IPS-NIHi7 (cell line): ENCODE results near the gene AHI1.

Source experiments
- DNase-seq: peaks from one replicate; pipeline ENCODE4 v3.0.0; 2012; ENCODE audit warnings: mixed read lengths; ENCODE audit errors: extremely low spot score

The AHI1 gene

DNA sequence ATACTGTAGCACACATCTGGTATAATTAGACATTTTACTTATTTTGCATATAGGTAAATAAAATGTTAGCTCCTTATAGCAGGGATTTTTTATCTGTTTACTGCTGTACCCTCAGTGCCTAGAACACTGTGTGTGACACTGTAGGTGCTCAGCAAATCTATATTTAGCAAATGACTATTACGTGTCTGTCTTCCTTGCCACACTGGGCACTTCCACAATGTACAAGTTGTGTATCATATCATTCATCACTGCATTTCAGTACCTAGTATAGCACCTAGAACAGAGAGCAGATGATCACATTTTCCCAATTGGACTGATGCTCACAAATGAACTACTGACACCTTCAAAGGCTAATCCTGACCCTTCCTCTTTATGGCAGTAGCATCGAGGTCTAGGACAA is 200.8 kb downstream of the AHI1 start:
- no peak for DNase-seq

DNA sequence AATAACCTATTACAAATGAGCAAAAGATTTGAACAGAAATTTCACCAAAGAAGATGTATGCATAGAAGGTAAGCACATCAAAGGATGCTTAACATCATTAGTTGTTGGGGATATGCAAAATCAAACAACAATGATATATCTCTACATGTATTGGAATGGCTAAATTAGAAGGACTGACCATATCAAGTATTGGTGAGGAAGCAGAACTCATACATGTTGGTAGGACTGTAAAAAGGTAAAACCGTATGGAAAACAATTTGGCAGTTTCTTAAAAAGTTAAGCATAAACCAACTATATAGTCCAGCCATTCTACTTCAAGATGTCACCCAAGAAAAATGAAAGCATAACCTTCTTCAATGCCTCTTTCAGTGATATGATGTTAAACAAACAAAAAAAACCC is 202.5 kb downstream of the AHI1 start:
- no peak for DNase-seq

DNA sequence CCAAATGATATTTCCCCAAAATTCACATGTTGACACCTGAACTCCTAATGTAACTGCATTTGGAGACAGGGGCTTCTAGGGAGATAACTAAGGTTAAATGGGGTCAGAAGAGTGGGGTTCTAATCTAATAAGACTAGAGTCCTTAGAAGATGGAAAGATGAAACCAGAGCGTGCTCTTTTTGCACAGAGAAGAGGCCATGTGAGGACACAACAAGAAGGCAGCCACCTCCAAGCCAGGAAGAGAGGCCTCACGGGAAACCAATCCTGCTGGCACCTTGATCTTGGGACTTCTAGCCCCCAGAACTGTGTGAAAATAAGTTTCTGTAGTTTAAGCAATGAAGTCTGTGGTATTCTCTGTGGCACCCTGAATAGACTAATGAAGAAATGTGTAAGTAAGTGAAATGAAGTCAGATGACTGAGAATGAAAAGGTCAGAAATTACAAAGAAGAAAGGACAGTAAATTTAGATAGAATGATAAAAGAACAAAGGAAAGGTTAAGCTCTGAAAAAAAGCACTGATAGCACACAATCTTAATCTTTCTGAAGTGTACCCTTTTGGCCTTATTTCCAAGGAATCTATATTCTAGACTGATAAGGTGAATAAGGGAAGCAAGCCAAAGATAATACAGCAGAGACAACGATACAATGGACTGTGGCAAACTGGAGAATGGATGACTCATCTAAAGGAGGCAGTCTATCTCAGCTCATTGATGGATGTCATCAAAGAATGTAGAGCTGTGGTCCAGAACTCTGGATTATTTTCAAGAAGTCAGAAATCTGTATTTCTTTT is 206.1 kb downstream of the AHI1 start:
- no peak for DNase-seq

DNA sequence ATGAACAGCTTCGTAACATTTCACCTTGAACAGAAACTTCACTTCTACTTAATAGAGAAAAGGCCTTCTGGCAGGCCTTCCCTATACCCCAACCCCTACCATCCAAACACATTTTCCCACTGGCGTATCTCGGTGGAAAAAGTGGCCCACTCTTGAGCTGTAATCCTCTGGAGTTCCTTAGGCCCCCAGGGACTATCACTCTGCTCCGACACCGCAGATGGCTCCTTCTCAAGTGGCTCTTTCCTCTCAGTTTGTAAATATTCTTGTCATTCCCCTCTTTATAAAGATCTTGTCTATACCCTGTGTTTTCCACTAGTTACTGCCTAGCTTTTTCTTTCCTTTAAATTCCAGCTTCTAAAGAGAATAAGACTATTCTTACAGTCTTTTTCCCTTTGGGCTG is 207.7 kb downstream of the AHI1 start:
- no peak for DNase-seq

DNA sequence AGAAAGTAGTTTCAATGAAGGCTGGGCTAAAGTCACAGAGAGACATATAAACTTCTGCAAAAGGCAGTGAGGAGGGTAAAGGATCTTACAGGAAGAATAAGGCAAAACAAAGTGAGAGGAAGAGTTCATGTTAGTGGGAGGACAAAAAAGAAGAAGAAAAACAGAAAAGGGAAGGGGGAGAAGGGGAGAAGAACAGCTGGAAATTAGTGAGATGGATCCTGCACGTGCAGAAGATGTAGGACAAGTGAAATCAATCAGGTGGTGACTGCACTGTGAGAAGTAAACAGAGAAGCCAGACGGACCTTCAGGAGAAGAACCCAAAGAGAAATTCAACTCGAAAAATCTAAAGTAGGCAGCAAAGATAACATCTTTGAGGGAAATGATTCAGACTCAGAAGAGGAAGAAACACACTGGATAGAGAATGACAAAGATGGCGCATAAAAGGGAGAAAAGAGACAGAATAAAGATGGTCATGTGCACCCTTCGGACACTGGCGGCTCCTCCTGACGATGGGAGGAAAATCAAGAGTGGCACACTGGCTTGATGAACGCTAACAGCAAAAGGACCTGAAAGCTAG is 210.5 kb downstream of the AHI1 start:
- DNase-seq, result no peak

DNA sequence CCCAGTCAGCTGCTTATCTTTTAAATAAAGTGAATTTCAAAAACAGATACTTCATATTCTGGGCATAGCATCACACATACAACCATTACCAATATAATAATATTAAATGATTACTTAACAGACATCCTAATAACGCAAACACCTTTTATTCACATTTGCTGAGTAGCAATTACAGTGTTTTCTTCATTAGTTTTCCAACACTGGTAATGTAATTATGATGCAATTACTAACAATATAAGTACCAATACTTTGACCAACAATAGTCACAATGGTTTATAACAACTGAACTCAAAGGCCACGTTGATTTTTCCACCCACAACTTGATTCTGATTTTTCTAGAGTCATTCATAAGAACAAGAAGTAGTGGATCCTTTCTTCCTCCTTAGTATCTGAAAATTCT is 212.4 kb downstream of the AHI1 start:
- no peak for DNase-seq

DNA sequence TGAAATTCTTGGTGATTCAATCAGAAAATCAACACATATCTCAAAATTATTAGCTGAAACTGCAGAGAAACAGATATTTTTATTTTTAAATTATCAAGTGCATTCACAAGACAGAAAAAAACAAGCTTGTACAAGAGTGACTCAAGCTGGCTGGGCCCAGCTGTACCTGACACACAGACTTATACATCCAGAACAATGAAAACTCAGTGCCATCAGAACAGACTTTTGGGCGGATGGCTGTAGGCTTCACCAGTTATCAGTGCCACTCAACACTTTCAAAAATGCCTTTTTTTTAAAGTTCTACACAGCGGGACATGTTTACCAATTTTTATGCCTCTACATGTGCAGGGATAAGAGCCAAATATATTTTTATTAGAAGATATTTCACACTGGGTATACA is 213.6 kb downstream of the AHI1 start:
- DNase-seq, result no peak

DNA sequence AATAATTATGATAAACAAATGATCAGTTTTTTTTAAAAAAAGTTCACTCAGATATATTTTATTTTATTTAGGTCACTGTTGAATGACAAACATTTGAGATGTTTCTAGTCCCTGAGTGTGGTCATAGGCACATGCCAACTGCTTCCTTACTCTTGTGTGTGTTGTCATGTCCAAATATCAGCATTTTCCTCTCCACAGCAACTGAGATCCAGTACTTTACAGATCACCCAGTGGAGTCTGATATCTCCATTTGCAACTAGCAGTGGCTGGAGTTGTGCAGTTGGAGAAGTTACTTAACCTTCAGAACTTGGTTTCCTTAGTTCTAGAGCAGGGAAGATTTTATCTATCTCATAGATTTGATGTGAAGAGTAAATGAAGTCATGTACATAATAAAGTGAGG is 215.1 kb downstream of the AHI1 start:
- DNase-seq, result no peak

DNA sequence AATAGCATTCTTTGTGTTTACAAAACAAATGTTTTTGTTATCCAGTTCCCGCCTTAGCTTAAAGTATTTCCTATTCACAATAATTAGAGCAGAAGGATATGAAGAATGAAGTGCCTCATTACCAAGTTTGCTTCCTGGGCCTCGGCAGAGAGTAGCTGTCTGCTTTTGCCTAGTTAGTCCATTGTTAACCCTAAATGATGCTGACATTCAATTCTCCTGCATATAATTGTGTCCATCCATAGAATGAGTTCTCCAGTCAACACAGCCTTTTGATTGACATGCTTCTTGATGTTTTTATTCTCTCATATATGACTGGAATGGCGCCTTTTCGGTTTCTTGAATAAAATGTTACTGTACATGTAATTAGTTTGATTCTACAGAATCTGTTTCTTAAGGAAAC is 215.6 kb downstream of the AHI1 start:
- DNase-seq, result no peak

DNA sequence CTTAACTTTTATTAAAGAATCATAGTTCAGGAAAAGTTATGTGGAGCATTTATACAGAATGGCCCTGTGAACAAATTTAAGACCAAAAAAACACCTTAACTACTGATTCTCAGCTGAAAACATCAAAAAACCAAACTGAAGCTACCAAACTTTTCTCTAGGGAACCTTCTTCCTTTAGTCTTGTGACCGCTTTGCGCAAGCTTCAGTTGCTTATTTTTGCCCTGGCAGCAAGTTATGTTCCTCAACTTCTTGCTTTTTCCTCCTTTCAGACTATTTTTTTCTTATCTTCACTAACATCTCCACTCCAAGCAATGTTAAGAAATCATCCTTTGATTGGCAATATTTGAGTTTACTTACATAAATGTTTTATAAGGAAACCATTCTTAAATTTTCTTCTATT is 216.3 kb downstream of the AHI1 start:
- DNase-seq, result no peak

DNA sequence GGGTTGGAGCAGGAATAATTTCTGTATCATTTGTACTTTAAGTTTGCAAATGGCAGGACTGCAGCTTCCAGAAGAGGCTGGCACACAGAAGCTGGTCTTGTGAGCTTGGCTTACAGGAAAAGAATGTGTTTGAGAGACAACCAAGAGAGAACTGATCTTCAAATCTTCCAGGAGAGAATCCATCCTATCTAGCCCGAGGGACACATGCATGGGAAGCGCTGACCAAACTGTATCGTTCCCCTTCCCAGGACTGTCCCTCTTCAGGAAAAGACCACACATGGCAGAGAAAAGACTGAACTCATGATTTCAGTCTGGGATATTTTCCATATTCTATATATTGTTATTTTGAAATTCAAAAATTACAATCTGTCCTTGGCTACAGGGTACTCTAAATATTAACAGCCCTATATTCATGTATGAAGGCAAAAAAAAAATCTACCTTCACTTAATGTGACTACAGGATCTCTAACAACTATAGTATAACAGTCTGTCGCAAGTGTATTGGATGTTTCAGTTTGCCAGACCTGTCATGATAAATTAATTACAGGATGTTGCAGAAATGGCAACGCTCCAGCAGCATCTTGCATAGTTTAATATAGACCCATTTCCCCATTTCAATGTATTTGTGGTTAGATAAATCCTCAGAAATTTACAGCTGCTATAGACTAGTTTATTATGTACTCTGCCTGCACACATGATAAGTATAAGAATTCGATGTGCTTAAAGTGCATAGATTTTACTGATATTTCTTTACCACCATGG is 217.0 kb downstream of the AHI1 start:
- DNase-seq, result no peak

DNA sequence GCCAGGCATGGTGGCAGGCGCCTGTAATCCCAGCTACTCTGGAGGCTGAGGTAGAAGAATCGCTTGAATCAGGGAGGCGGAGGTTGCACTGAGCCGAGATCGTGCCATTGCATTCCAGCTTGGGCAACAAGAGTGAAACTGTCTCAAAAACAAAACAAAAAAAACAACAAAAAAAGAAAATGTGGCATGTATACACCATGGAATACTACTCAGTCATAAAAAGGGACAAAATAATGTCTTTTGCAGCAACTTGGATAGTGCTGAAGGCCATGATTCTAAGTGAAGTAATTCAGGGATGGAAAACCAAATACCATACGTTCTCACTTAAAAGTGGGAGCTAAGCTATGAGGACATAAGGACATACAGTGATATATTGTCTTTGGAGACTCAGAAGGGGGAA is 220.1 kb downstream of the AHI1 start:
- DNase-seq, result no peak

DNA sequence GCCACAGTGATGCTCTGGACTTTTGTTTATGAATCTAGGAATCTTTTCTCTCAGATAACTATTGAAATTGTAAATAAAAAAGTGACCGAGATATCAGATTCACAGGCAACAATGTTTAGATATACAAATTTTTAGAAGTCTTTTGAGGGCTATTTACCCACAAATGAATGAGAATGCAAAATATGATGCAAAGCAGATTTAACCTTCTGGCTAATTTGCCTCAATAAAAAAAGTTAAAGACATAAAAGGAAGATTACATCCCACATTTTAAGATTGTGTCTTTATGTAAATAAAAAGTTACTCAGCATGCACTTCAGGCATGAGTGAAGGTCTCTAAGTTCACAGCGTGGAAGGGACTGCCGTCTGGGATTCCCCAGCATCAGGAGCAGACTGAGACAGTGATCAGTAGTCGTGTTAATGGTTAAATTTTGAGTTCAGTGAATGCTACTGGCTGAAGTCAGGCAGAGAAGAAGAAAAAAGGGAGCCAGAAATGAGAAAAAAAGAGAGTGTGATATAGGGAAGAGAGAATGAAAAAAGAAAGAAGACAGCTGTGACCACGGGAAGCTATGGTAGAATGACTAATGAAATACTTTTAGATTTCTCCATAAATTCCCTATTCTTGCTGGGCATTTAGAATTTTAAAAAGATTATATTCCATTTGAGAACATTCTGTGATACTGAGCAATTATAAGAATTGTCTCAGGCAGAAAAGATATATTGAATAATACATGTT is 222.8 kb downstream of the AHI1 start:
- no peak for DNase-seq

DNA sequence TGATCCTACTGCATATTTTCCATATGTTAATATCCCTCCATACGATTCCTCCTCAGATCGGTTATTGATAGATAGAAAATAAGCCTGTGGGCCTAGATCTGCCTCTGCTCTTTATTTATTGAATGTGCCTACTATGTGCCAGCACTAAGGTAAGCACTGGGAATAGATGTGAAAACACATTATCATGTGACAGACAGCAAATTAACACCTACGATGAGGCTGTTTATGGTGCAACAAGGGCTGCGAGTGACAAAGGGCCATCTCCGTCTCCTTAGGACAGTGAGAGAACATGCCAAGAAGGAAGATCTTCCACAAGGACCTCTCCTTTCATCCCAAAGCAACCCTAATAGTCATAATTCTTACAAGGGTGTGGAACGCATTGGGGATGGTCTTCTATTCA is 225.9 kb downstream of the AHI1 start:
- no peak for DNase-seq

DNA sequence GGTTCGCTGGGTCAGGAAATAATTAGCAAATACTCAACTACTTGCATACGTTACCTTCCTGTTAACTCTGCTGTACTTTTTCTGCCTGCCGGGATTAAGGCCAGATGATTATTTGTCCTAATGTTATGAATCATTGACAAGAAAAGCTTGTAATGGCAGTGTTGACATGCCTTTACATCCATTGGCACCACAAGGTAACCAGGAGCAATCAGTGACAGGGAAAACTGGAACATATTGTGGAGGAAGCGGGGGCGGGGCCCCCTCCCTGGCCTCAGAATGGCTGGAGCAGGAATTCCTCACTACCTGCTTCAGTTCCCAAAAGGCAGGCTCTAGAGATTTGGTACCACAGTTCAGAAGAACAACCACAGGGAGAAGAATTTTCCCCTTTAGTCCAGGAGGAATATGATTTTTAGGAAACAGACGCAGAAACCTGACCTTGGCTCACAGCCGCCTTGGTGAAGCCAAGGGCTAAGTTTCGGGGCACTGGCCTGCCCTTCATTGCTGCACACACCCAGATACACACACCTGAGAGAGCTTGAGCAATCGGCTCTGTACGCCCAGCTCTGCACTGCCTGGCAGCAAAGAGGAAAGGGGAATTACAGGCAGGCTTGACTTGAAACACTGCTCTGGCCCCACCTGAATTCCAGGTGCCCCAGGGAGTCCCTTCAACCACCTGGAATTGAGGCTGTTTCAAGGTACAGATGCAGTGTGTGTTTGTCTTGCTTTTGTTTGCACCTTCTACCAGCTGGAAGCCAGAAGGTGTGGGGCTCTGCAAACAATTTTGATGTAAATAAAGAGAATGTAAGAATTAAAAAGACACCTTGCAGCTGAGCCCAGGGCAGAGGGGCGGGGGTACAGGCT is 226.6 kb downstream of the AHI1 start:
- peak; percentile 76 for DNase-seq

DNA sequence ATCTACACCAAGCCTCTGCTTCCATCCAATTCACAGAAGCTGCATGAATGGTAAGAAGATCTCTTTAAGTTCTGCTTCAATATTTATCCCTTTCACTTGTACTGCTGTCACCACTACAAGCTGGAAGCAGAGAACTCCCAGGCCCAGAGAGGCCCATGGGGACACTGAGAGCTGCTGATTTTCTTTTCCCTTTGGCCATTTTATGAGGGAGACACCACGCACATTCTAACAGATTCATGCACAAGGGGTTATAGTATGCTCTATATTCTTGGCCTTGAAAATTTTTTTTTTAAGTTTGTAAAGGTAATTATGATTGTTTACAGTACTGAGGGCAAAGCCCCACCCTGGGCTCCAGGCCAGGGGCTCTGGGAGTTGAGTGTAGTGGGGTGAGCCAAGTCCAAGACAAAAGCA is 228.1 kb downstream of the AHI1 start:
- DNase-seq, result no peak

DNA sequence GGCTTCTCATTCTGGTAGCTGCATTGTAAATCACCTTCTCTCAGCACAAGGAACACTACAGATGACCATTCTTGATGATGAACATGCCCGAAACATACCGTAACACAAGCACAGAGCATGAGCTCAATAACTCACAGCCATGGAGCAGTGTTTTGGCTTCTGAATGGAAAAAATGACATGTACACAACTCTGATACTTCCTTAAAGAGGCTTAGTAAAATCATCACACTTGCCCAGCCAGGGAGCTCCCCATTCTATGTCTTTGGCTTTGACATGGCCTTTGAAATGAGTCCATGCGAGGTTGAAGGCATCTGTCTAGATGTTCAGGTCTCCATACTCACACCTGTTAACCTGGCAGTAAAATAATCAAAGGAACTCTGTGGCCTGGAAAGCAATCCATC is 228.8 kb downstream of the AHI1 start:
- no peak for DNase-seq

DNA sequence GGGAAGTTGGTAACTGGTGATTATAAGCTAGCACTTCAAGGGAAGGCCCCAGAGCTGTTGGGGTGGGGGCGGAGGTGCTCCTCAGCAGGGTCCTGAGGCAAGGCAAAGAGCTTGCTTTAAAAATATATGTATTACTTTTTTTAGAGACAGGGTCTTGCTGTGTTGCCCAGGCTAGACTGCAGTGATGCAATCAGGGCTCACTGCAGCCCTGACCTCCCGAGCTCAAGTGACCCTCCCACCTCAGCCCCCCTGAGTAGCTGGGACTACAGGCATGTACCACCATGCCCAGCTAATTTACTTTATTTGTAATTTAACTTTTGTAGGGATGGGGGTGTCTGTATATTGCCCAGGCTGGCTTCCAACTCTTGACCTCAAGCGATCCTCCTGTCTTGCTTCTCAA is 229.3 kb downstream of the AHI1 start:
- DNase-seq, result no peak

DNA sequence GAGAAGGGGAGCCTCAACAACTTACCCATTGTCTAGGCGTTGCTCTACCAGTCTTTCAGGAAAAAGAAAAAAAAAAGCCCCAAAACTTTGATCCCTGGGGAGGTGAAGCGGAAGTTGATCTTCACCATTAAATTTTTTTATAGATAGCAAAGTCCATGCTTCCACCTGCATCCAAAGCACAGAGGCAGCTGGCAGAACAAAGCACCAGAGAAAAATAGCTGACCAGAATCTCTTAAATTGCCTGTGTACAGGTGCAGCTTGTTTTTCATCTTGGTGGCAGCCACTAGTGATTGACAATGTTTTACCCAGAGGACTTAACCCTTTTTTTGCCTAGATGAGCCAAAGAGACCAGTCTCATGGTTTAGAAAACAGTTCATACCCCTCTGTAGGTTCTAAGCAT is 230.5 kb downstream of the AHI1 start:
- DNase-seq, result no peak

DNA sequence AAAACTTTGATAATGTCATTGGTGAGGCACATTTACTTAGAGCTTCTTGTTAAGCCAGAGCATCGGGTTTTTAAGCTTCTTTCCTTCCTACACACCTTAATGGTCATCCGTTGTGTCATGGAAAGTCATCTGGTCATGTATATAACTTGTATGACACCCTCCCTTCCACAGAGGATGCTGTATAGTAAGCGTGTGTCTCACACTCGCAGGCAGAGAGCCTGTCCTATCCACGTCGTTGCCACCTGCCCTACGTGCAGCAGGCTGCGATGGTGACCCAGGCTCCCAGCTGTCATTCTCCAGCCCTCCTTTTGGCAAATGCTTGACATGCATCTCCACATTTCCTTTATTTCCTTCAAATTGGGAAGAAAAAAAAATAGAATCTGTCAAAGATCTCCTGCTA is 230.9 kb downstream of the AHI1 start:
- no peak for DNase-seq

DNA sequence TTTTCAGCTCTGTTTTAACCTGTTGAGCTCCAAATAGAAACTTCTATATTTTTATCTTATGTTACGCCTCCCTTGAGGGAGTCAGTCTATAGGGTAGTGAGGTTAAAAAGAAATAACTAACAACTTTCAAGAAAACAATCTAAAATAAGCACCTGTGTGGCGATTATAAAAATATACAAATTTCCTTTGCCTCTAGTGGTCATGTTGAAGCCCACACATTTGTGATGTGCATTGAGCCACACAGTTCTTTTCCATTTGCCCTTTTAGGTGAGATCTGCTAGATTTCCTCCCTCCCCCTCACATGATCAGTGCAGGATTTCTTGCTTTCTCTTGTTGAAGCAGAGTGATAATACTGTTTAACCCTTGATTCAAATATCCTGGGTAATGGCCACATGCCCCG is 232.3 kb downstream of the AHI1 start:
- no peak for DNase-seq
